Right lung (tissue), 5 donors: ENCODE data around the gene C12orf50. TPM values are rescaled to one million over a fixed set of nuclear protein-coding genes. Genes with fewer than 3 reads are reported as not detected.
"Not testable (repeated sequence)": the region's sequence is repeated elsewhere in the genome, so short reads cannot be mapped to it uniquely, and the experiment has no call there.

ENCODE experiments used
- DNase-seq, 2 donors: peaks; one replicate each; pipeline ENCODE4 v3.0.0-alpha.2; 2013
- polyA plus RNA-seq, 5 donors: library from polyadenylated mRNA; unstranded; fragments of 120-200 nt; gene quantifications; one replicate each; pipeline versions ENCODE4 v1.2.1 to v1.2.3, GENCODE V29; 2013; ENCODE audit warnings: inconsistent platforms in 1 of 5, low replicate concordance in 1 of 5; ENCODE audit not compliant: insufficient read length in 5 of 5, insufficient read depth in 1 of 5

C12orf50 gene
- polyA plus RNA-seq, 5 donors, result 0.38 to 0.61 (median 0.46) TPM

GRCh38 chr12:87991483-87991882, 37.7 kb downstream of the C12orf50 start:
- no peak for DNase-seq

DNA sequence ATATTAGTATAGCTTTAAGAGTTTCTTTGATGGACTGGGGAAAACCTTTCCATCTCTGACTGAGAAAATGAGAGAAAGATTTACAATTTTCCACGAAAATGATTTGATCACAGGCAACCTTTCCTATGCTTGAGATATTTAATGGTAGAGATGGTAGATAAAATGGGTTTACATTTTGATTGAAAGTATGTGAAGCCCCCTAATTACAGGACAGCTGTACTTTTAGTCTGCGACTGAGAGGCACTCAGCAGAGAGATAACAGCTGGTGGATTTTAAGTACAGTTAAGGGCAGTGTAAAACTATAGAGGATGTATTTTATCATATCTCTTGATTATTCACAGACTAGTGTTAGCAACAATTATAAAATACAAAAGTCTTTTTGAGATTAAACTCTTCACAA, 40.7 kb downstream of the C12orf50 start:
- no peak for DNase-seq

DNA sequence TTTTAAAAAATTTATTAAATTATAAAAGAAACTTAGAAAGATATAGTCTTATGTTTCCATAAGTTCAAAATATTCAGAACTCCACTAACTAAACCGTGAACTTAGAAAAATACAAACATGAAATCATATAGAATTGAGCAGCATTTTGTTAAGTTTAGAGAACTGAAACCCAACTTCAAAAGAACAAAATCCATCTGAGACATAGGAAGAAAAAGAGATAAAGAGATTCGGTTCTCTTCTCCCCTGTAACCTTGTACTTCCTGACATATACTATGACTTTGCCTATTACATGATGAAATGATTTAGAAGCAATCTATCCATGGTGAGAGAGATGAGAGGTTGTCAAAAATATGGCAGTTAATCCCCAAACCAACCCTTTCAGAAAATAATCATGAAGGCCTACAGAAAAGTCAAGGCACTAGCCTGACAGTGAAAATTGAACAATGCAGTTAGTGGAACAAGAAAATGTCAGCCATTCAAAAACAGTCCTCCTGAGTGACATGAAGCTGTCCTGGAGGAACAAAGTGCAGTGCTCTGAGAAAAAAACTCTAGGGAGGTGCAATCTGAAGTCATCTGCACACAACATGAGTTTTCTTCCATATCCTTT, 44.0 kb downstream of the C12orf50 start:
- DNase-seq, result no peak

DNA sequence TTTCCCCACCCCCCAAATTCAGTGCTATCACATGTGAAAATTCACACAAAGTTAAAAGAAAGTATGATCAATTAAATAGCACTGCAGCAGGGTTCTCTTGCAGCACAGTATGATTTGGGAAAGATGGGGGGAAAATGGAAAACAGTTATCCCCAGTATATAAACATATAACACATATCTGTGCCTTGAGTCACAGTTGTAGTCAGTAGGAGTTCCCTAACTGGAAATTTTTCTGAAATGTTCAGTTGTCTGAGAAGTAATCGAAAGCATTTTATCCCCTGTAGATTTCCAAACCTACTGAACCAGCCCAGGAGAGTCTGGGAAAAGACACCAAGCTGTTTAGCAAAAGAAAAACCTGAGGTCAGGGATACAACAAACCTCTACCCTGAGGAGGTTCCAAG, 47.0 kb downstream of the C12orf50 start:
- no peak for DNase-seq

DNA sequence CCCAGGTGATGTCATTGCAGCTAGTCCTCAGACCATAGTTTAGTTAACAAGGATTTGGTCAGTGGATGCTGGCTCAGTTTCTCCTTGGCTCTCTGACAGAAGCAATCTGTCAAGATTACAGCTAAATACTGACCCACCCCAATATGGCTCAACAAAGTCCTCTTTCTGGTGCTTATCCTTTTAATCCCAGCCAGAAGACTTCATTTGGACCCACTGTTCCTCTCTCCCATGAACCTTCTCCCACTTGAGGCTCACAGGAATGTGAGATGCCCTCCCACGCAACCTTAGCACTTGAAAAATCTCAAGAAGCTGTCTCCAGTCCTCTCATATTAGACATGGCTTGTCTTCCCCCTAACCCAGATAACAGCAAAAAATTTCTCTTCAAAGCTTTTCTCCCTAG, 47.7 kb downstream of the C12orf50 start:
- no peak for DNase-seq

GRCh38 chr12:87975879-87976278, 53.3 kb downstream of the C12orf50 start:
- no peak for DNase-seq

DNA sequence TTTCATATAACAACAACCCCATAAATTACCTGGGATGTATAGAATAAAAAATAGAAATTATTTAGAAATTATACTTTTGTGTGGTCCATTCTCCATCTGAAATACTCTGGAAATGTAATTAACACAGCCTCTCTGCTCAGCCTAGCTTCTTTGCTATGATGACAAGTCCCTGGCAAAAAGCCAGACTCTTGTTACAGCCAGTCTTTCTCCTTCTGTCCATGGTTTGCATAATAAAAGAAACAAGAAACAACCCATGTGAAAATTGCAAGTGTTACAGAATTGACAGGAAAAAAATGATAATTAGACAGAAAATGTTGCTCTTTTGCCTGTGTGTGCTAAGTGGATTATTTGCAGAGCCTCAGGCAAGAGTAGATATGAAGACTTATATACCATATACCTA, 61.3 kb downstream of the C12orf50 start:
- DNase-seq, result no peak

DNA sequence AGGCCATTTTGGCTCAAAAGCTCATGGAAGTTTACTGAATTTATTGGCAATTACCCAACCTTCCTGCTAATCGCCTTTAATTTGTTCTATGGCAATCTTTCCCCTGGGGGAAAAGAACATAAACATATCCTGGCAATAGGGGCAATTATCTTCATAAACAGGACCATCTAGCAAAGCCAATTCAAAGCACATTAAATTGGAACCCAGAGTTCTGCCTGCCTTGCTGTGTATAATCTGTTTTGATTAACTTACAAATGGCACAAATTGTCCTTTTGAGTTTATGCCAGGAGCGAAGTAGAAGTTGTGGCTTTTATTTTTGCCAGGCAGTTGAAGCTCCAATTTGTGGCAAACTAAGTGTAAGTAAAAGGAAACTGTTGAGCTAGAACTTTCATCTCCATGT, 68.6 kb downstream of the C12orf50 start:
- DNase-seq, result no peak

- DNase-seq, result not testable (repeated sequence)
Measured at GRCh38 chr12:87954028-87954427, 75.2 kb downstream of the C12orf50 start.

DNA sequence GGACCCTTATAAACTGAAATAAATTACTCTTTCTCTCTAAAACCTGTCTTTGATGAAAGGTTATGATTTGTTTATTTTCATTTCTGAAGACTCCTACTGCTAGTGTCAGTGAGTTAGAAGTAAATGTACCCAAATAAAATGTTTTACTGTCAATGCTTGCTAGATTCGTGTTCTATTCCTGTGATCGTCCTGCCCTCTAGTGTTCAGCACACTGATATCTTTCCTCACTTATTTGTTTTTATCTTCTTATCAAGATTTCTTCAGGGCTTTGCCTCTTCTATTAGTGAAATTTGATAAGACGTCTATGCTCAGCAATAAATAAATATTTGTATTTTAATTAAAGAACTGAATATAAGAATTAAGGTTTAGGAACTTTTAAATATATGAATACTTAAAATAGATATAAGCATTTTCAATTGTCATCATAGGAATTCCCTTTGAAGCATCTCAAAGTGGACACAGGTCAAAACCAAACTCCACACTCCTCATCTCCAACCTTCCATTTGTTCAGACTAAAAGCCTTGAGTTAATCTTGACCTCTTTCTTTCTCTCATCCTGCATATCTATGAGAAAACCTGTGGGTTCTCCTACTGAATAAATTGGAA, 75.8 kb downstream of the C12orf50 start:
- peak; percentile 25 to 35 for DNase-seq

GRCh38 chr12:87952850-87953249, 76.4 kb downstream of the C12orf50 start:
- DNase-seq, result no peak

GRCh38 chr12:87952223-87952622, 77.0 kb downstream of the C12orf50 start:
- no peak for DNase-seq

GRCh38 chr12:87943762-87944161, 85.4 kb downstream of the C12orf50 start:
- no peak for DNase-seq

GRCh38 chr12:87943023-87943422, 86.2 kb downstream of the C12orf50 start:
- DNase-seq, result no peak

- DNase-seq, result no peak
Measured at GRCh38 chr12:87939182-87939581, 90.0 kb downstream of the C12orf50 start.

GRCh38 chr12:87935216-87935615, 94.0 kb downstream of the C12orf50 start:
- no peak for DNase-seq

DNA sequence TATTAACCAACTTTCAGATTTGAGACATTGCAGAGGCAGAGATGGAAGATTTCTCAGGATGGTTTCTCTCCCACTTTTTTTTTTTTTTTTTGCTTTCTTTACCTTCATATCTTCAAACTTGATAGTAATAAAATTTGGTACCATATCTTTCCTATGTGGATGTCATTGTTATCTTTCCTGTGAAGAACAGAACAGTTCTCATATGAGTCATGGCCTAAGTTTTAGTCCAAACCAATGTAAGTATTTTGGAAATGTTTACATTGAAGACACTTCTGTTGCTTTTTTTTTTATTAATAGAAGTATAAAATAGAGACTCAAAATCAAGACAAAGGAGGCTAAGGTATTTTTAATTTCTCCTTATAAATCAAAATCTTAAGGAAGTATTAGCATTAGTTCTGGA, 95.2 kb downstream of the C12orf50 start:
- DNase-seq, result no peak

- no peak for DNase-seq
Measured at GRCh38 chr12:87931812-87932211, 97.4 kb downstream of the C12orf50 start.

DNA sequence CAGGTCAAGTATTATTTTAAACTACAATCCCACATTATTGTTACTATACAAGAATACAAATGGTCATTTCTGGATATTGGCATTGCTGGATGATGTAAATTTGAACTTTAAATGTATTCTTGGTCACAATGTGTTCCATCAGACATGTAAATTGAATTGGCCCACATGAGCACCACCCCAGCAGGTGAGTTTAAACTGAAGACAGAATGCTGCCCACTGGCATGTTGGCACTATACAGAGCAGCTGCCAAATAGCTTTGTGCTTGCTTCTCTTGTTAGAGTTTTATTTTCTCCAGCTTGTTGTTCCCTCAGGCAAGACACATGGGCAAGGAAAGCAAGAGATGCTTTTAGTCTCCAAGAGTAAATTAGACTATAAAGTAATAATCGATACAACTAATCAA, 98.6 kb downstream of the C12orf50 start:
- DNase-seq, result no peak

Other genes with a start within 250 kb of the C12orf50 start
- gene CEP290, start 112.7 kb upstream of the C12orf50 start, polyA plus RNA-seq, result 10 to 100 TPM; 18.3 to 38.3 (median 34.1) TPM
- 10 to 100 TPM; 17.5 to 31.4 (median 23.5) TPM for gene TMTC3, start 112.9 kb upstream of the C12orf50 start, polyA plus RNA-seq